Stimulated activated CD8-positive, alpha-beta memory T cell treated with anti-CD3 and anti-CD28 coated beads, Interleukin-12 subunit alpha, Interleukin-12 subunit beta, amount 100 ng/mL, for 4 hours (primary cell): ENCODE data around the gene DHRS1.
A peak's percentile ranks its signal among the peaks of the same experiment; 100 is the strongest.

Experiments
- DNase-seq: peaks from one replicate; pipeline ENCODE4 v3.0.0-alpha.2; 2020; ENCODE audit warnings: low read depth

DHRS1 gene

DNA sequence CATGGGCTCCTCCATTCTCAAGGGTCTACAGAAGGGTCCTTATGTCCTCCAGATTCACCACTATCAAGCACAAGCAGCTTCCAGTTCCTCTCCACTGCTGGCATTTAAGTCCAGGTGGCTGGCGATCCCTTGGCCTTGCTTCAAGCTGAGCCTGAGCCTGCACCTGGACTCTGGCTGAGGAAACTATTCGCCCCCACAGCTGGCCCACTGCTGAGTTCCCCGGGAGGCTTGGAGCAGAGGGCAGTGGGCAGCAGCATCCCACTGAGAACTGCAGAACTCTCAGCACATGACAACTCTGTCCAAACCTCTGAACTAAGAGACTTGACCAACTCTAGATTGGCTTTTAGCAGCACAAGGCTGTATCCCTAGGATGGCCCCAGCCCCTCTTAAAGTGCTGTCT, 16.8 kb downstream of the DHRS1 start:
- no peak for DNase-seq

DNA sequence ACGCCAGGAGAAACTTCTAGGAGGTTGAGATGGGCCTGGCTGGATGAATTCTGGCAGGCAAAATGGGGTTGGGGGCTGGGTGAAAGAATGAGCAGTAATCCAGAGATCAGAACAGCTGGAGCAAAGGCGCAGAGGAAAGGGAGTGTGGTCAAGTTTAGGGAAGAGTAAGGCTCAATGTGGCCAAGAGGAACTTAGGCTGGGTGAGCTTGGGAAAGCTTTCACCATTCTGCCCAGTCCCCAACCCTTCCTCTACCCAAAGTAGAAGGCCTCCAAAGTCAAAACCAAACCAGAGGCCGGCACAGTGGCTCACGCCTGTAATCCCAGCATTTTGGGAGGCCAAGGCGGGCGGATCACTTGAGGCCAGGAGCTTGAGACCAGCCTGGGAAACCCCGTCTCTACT, 17.9 kb downstream of the DHRS1 start:
- no peak for DNase-seq

DNA sequence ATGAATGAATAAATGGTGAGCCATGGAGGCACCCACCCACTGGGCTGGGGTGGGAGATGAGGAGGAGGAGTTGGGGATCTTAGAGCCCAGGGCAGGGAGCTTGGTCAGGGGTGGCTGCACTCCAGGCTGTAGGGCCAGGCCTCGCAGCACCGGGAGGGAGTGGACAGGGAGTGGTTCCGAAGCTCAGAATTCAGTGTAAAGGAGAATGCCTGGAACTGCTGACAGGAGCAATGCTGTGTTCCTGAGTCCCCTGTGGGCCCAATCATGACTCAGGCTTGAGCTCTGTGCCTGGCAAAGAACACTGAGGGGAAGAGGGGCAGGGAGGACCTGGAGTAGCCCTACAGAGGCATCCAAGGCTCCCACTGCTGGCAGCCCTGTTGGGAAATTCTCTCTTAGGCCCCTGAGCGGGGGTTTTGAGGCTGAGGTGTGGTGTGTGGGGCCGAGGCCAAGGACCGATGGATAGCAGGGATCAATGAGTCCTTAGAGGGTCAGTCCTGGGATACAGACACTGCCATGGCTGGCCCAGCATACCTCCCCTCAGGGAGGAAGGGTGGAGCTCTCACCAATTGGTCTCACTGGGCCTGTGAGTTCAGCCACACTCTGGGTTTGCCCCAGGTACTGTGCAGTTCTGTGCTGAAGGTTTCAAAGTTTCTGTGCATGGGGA, 18.7 kb downstream of the DHRS1 start:
- DNase-seq, result no peak

DNA sequence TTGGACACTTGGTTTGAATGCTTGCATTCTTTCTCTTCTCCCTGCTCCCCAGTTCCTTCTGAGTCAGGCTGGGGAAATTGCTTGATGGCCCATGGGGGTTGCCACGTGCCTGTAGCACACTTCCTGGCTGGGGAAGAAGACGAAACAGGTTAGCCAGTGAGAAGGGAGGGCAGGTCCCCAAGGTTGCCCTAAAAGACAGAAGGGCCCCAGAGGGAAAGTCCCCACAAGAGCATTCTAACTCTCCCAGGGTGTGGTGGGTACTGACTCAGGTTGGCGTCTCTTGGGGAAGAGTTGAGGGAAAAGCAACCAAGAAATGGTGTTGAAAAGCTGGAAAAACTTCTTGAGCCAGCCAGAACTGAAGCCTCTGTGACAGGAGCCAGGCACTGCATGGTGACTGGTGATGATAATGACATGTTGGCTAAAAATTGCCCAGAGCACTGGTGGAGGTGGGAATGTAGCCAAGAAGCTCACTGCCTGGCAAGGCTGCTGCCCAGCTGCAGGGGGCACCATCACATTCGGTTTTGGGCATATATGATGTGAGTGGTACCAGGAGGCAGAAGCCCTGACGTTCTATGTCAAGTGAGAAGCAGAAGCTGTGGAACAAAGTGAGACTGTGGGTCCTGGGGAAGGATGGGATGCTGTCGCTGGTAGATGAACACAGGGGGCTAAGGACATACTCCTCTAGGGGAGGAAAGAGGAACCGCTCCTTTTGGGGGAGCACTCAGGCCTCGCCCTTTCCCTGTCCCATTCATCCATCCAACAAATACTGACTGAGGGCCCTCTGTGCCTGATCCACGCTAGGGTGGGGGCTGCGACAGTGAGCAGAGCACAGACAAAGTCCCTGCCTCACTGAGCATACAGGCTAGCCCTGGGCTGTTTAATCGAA, 20.0 kb downstream of the DHRS1 start:
- DNase-seq, result no peak

DNA sequence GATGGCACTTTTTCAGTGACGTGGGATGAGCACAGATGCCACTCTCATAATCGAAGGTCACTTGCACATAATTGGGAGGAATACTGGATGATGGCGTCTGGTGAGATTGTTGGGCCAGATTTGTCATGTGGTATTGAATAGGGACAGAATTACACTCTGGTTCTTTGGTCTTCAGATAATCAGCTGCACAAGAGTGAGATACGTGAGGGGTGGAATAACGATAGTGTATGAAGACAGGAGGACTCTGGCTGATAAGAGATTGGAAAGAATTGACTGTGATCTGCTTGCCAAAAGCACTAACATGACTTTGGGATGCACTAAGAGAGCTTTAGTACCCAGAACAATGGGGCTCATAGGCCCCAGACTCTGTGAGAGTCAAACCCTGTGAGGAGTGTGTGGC, 21.2 kb downstream of the DHRS1 start:
- DNase-seq, result no peak

DNA sequence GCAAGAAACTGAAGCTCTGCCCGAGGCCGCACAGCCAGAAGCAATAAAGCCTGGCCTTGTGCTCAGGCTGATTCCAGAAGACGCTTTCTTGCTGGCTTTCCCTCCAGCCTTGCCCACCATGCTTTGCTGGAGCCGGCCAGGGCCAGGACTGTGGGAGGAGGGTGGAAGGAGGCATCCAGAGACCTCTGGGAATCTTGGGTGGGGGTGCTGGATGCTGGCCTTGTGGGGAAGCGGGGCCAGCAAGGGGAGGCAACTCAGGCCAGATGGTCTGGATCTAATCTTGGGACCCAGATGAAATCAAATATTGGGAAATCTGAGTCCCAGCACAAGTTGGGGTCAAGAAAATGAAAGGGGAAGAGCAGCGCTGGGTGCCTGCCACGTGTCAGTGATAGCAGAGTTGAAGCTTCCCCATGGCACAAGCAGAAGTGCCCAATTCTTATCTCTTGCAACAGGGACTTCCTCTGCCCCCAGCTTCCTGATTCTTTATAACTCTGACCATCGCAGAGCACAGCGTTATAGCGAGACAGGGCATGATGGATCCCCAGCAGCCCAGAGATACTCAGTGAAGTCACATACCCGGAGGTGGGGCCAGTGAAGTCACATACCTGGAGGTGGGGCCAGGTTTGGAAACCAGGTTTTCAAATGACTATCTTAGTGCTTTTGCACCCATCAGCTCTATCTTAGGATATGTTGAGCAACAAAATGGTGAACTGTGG, 21.8 kb downstream of the DHRS1 start:
- no peak for DNase-seq

DNA sequence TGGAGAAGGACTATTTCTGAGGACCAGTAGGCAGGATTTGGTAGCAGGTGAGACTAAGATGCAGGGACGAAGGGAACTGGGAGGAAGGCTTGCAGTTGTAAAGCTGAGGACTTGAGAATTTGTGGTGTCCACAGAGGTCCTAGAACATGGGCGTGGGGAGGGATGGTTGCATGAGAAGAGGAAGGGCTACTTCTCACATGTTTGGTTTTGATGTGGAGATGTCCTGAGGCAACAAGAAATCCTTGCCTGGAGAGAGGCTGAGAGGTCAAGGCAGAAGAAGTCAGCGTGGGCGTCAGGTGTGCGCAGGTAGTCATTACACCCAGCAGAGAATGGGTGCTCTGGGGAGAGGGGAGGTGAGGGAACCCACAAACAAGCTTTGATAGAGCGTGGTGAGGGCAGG, 22.5 kb downstream of the DHRS1 start:
- no peak for DNase-seq

DNA sequence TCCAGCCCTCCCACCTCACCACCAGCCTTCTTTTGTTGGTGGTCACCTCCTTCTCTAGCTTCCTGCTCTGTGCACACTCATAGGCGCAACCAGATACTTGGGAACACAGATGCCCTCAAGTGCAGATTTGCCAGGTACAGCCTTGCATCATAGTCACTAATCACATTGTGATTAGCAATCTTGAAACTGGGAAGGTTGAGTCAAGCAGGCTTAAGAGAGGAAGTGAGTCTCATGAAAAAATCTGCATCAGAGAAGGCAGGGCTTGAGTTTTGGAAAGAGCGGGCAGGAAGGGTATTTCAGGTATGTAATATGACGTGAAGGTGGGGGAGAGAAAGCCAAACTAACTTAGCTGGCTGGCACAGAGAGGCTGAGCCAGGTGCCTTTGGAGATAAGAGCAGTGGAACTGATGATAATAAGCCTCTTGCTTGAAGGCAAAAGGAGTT, 25.5 kb downstream of the DHRS1 start:
- DNase-seq, result no peak

DNA sequence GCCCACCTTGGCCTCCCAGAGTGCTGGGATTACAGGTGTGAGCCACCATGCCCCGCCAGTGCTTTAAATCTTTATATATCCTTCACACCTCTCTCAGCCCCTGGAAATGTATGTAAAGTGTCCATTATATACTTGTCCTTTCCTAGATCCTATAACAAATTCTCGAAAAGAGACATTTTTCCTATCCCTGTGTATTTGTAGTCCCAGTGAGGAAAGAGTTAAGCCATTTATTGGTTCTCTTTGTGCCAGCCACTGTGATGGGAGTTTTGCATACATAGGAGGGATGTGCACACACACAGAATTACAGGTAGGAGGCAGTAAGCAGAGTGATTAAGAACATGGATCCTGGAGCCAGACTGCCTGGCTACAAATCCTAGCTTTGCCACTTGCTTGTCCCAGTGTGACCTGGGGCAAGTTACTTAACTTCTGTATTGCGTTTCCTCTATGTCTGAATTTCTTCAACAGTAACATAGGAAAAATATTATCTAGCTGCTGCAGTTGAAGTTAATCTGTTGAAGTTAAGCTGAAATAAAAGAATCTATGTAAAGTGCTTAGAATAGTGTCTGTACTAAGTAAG, 26.1 kb downstream of the DHRS1 start:
- no peak for DNase-seq

DNA sequence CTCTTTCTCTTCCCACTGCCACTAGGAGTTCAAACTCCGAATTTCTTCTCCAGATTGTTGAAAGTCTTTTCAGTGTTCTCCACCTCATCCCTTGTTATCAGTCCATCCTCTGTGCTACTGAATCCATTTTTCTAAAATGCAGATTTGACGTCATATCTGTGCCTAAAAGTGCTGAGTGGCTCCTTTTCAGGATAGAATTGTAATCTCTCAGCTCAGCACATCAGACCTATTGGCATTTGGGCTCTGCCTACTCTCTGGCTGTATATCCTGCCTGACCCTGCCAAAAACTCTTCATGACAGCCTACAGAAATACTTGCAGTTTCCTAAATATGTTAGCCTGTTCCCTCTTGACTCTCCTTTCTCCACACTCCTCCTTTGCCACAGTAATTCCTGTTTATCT, 27.1 kb downstream of the DHRS1 start:
- no peak for DNase-seq

DNA sequence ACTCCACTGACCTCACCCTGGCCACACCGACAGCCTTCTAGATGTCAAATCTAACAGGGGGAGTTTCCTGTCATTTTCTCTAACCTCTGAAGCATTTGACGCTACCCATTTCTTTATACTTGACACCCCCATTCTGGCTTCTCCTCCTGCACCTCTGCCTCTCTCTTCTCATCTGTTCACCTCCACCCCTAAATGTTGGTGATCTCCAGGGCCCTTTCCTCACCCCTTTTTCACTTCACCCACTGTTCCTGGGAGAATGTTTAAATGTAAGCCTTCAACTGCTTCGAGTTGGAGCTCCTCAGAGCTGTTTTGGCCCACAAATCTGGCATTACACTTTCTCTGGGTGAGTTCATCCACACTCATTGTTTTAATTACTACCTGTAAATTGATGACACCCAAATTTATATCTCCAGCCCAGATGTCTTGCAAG, 27.7 kb downstream of the DHRS1 start:
- no peak for DNase-seq

DNA sequence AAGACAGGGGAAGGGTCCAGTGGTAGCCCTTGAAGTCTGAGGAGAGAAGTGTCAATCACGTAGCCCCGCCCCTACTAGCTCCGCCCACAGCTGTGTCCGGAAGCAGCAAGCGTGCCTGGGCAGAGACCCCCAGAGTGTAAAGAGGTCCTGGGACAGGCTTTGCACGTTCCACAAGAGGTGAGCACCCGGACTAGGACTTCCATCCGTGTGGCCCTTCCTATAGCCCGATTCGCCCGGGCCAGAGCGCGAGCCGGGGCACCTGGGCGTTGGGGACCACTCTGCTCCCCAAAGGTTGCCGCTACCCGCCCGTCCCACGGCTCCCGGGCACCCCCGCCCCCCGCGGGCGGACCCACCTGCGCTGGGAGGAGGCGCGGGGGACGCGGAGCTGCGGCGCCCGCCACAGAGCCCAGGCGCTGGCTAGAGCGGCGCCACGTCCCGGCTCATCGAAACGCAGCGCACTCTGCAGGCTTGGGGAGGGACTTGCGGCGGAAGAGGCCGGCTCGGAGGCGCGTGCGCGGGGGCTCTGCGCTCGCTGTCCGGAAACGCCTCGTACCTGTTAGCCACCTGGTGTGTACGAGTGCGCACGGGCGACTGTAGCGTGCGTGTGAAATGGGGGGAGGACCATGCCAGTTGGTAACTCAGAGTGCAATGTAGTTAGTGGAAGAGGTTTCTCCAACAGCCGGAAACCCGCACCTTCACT, 28.3 kb downstream of the DHRS1 start, which contains the start of gene RABGGTA:
Gene RABGGTA, minus strand, starts transcription at position 464 of the 700 bp plus-strand sequence. CDS start 482 bp downstream, outside the sequence.
- DNase-seq, result peak; percentile 87

DNA sequence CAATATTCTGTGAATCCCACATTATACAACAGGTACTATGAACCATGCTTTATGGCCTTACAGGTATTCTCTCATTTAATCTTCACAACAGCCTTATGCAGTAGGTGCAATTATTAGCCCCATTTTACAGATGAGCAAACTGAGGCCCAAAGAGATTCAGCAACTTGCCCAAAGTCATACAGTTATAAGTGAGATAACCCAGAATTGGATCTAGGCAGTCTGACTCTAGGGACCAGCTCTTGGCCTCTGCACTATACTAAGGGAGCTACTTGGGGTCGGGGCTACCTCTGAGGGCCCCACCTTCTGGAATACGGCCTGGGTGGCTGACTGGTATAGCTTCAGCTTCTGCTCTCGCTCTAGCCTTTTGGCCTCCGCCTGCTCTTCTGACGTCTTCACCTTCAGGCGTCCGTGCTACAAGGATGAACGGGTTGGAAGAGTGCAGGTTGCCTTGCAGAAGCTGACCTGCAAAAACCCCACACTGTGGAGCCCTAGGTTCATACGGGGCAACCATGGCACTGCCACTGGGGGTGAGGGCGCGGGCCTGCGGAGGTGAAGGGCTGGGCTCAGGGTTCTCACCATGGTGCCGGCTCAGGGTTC, 28.9 kb downstream of the DHRS1 start:
- DNase-seq, result no peak

DNA sequence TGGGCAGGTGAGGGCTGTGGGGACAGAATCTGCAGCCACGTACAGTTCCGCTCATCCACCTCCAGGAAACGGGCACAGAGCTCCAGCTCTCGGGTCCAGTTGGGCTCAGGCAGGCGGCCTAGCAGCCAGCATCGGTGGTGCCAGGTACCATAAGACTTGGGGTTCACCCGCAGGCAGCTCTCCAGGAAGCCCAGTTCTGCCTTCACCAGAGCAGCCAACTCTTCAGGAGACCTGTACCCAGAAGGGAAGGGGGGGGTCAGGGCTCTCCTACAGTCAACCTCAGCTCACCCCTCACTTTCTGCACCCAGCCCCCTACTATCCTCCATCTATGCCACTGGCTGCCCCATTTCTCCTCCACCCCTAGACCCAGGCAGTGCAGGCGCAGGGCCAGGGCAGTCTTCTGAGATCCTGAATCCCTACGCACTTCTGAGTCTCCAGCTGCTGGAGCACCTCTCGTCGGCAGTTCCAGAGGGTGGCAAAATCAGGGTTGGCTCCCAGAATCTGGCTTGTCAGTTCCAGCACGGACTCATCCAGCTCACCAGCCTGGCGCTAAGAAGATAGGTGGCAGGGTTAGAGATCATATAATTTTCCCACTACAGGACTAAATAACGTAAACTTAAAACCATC, 29.6 kb downstream of the DHRS1 start:
- no peak for DNase-seq

DNA sequence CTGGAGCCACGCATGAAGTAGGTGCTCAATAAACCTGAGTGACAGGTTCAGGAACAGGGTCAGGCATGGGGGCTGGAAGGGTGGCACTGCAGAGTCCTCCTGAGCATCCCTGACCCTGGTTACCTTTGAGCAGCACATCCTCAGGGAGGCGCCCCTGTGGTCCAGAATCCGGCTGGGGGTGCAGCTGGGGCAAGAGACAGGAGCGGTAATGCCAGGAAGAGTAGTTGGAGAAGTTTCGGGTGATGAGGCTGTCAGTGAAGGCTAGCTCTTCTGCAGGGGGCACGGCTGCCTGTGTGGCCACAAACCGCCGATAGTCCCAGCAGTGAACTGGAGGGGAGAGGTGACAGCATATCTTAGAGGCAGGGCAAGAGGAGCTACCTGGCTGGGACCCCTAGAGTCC, 30.2 kb downstream of the DHRS1 start:
- DNase-seq, result no peak

DNA sequence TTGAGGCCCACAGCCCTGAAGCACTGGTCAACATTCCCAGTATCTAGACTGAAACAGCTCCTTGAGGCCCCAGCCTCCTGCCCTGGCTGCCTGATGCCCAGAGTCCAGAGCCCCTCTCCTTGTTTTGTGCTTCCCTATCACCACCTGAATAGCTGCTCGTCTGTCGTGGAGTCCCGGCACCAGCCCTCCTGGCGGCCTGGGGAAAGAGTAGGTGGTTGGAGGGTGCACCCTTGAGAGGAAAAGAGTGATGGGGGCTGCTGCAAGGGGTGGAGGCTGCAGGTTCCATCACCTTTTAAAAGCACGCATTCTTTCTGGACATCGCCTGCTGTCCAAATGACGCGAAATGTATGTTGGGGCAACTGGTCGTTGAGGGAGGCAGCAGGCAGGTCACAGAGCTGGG, 31.4 kb downstream of the DHRS1 start:
- DNase-seq, result no peak

DNA sequence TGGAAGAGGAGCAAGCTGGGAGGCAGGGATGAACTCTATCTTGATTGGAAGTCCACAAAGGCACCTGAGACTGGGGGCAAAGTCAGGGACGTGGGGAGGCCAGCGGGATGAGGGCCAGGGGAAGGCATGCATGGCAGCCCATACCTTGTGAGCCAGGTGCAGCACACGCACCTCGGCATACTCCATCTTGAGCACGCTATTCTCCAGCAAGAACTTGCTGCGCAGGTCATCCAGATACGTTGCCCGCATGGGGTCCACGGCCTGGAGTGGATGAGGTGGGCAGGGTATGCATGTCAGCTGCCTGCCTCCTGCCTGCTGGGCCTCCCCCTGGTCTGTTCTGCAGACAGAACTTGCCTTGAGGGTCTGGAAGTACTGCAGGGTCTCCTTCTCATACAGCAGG, 32.1 kb downstream of the DHRS1 start:
- no peak for DNase-seq

DNA sequence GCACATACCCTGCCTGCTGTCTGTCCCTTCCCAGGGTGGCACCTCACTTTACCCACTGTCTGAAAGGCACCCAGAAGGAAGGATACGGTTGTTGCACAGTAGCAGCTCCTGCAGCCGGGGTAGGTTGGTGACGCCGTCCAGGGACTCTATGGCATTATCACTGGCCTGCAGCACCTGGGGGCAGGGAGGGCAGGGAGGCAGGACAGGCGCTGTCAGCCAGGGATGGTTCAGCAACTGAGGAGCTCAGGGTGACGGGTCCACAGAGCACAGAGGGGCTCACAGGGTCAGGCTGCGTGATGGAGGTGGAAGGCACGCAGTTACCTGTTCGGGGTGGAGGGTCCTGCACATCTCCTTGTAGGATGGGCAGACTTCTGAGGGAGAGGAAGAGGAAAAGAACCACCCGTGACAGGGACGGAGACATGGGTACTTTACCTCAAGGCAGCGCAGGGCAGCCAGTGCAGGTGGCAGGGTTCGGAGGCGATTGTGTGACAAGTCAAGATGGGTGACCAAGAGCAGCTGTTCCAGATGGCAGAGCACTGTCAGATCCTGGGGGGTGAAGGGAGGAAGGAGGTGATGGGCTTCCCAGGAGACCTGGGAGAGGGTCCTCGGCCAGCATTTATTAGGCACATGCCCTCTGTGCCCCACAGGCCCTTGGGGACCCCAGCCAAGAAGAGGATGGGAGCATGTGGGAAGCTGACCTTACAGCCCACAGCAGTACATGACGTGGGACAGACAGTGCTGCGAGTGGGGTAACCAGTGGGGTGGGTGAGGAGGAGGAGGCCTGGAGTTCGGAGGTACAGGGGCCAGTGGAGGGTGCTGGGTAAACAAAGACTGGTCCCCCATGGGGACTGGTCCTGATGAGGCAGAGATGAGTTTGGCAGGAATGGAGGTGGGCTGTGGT, 33.0 kb downstream of the DHRS1 start:
- DNase-seq, result no peak

DNA sequence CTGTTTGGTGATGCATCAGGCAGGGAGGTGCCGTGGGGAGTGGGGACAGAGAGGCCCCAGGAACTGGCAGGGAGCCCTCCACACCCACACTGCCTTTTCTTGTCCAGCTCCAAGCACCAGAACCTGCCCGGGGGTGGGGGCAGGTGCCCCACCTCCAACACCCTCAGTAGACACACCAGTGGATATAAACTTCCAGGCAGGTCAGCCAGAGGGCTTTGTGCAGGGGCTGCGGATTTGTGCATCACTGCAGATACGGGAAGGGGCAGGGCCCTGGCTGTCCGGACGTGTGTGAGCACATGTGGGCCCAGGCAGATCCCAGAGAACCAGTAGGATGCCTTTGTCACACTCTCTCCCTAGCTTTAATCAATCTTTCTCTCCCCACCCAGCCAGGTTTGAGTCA, 35.3 kb downstream of the DHRS1 start:
- DNase-seq, result no peak

DNA sequence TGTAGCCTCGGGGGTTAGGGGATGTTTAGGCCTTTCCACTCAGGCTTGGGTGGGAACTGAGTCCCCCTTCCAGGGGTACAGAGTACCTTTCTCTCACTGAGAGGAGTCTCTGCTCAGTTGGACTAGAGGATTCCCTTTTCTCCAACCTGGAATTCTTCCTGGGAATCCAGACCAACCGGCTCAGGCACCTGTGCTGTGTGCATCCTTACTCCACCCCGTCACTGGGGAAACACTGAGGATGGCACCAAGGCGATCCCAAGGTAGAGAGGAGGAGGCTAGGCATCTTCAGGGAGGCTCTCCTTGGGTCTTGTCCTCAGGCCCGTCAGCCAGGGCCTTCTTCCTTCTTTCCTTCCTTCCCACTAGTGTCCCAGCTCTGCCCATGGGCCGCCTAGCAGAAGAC, 35.7 kb downstream of the DHRS1 start:
- no peak for DNase-seq
